Chondrocyte (in vitro differentiated cells): Measurements from ENCODE around the gene PIP5K1B. TPM values are rescaled to one million over a fixed set of nuclear protein-coding genes. Genes with fewer than 3 reads are reported as not detected.
"Not testable (repeated sequence)": the region's sequence is repeated elsewhere in the genome, so short reads cannot be mapped to it uniquely, and the experiment has no call there.

ENCODE experiments used
- DNase-seq: peaks from one replicate; pipeline ENCODE4 v3.0.0; 2021; ENCODE audit warnings: mixed read lengths, low spot score
- H3K27ac Mint-ChIP-seq: one replicate; pipeline ENCODE4 v1.8.0; 2021; ENCODE audit warnings: mild to moderate bottlenecking, moderate library complexity, mixed read lengths; ENCODE audit not compliant: unreplicated experiment
- H3K27me3 Mint-ChIP-seq: 2 replicates; pipeline ENCODE4 v1.8.0; 2021; ENCODE audit warnings: low read depth, mixed read lengths
- H3K36me3 Mint-ChIP-seq: 2 replicates; pipeline ENCODE4 v1.8.0; 2021; ENCODE audit warnings: low read depth, mixed read lengths
- H3K4me1 Mint-ChIP-seq: 2 replicates; pipeline ENCODE4 v1.8.0; 2021; ENCODE audit warnings: low read depth, mild to moderate bottlenecking, mixed read lengths
- H3K4me3 Mint-ChIP-seq: one replicate; pipeline ENCODE4 v1.8.0; 2021; ENCODE audit warnings: mild to moderate bottlenecking, moderate library complexity, mixed read lengths; ENCODE audit not compliant: unreplicated experiment
- H3K9me3 Mint-ChIP-seq: 2 replicates; pipeline ENCODE4 v1.8.0; 2021; ENCODE audit warnings: low read depth, mixed read lengths
- total RNA-seq: library from RNA; stranded (reverse); gene quantifications from 3 replicates; pipeline ENCODE4 v1.2.1, GENCODE V29; 2021
- TF ChIP-seq, protein P1 (sequence below): fragments of 200-600 bp; sonication (generic); IDR thresholded peaks from 2 replicates; pipeline ENCODE4 v1.5.0; 2021; ENCODE audit warnings: antibody characterized with exemption, mild to moderate bottlenecking, moderate library complexity

The PIP5K1B gene
- total RNA-seq, 1 donor from 2014 or later = not detected

GRCh38 chr9:68690088-68690487 is 15.0 kb upstream of the PIP5K1B start:
- no peak overlapping the region for H3K4me3 Mint-ChIP-seq
- H3K27ac Mint-ChIP-seq = no peak overlapping the region
- DNase-seq = no peak
- H3K27me3 Mint-ChIP-seq = peaks cover 5% of the 10 kb centered on the region
- no peaks in the 10 kb centered on the region for H3K9me3 Mint-ChIP-seq
- TF ChIP-seq, protein P1, sequence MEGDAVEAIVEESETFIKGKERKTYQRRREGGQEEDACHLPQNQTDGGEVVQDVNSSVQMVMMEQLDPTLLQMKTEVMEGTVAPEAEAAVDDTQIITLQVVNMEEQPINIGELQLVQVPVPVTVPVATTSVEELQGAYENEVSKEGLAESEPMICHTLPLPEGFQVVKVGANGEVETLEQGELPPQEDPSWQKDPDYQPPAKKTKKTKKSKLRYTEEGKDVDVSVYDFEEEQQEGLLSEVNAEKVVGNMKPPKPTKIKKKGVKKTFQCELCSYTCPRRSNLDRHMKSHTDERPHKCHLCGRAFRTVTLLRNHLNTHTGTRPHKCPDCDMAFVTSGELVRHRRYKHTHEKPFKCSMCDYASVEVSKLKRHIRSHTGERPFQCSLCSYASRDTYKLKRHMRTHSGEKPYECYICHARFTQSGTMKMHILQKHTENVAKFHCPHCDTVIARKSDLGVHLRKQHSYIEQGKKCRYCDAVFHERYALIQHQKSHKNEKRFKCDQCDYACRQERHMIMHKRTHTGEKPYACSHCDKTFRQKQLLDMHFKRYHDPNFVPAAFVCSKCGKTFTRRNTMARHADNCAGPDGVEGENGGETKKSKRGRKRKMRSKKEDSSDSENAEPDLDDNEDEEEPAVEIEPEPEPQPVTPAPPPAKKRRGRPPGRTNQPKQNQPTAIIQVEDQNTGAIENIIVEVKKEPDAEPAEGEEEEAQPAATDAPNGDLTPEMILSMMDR = no peak
- H3K36me3 Mint-ChIP-seq = no peaks in the 10 kb centered on the region
- H3K4me1 Mint-ChIP-seq = no peaks in the 10 kb centered on the region

DNA sequence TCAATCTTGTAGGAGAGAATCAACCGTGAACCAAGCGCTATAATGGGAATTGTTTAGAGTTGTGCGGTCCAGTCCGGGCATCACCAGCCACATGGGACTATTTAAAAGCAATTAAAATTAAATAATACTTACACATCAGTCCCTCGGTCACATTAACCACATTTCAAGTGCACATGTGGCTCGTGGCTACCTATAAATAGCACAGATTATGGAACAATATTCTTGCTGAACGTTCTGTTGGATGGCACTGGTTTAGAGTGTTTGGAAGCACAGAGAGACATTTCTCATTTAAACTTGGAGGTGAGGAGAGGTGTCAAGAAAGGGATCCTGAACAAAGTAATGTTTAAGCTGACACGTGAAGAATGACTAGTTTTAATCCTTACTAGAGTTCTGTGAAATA is 12.5 kb upstream of the PIP5K1B start:
- Mint-ChIP-seq H3K4me1 (no peaks in the 10 kb centered on the region), H3K36me3 (no peaks in the 10 kb centered on the region), H3K27ac (no peak overlapping the region), H3K27me3 (peaks cover 14% of the 10 kb centered on the region), H3K4me3 (no peak overlapping the region), H3K9me3 (peaks cover 8% of the 10 kb centered on the region)
- TF ChIP-seq, protein P1 = no peak
- no peak for DNase-seq

GRCh38 chr9:68694125-68694524 is 10.9 kb upstream of the PIP5K1B start:
- TF ChIP-seq, protein P1 = no peak
- H3K27me3 Mint-ChIP-seq = peaks cover 19% of the 10 kb centered on the region
- no peak overlapping the region for H3K4me3 Mint-ChIP-seq
- H3K4me1 Mint-ChIP-seq = no peaks in the 10 kb centered on the region
- no peak for DNase-seq
- no peak overlapping the region for H3K27ac Mint-ChIP-seq
- H3K36me3 Mint-ChIP-seq = no peaks in the 10 kb centered on the region
- H3K9me3 Mint-ChIP-seq = peaks cover 8% of the 10 kb centered on the region

DNA sequence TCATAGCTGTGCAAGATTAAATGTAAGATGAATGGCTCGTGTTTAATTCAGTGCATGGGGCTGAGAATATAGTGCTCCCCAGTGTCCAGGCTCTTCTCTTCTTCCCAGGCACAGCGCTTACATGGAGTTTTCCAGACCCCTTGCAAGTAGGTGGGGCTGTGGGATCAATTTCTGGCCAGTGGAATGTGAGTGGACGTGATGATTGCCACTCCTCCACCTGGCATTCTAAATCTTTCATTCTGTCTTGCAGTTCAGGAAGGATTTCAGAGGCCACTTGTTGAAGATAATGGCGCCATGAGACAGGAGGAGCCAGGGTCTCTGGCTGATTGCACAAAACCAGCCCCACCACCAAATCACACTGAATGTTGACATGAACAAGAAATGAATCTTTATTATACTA is 7.2 kb upstream of the PIP5K1B start:
- peaks cover 33% of the 10 kb centered on the region for H3K27me3 Mint-ChIP-seq
- TF ChIP-seq, protein P1 = no peak
- no peaks in the 10 kb centered on the region for H3K36me3 Mint-ChIP-seq
- H3K9me3 Mint-ChIP-seq = peaks cover 10% of the 10 kb centered on the region
- H3K27ac Mint-ChIP-seq = no peak overlapping the region
- H3K4me3 Mint-ChIP-seq = no peak overlapping the region
- no peaks in the 10 kb centered on the region for H3K4me1 Mint-ChIP-seq
- DNase-seq = no peak

- Mint-ChIP-seq H3K36me3 (no peaks in the 10 kb centered on the region), H3K27ac (no peak overlapping the region), H3K4me3 (no peak overlapping the region), H3K9me3 (peaks cover 10% of the 10 kb centered on the region), H3K27me3 (peaks cover 43% of the 10 kb centered on the region), H3K4me1 (no peaks in the 10 kb centered on the region)
- no peak for DNase-seq
- TF ChIP-seq, protein P1 = no peak
These were observed 6.0 kb upstream of the PIP5K1B start for GRCh38 chr9:68698943-68699509.

GRCh38 chr9:68699625-68700024 is 5.4 kb upstream of the PIP5K1B start:
- peaks cover 49% of the 10 kb centered on the region for H3K27me3 Mint-ChIP-seq
- H3K36me3 Mint-ChIP-seq = not testable (repeated sequence)

More at GRCh38 chr9:68699625-68700024, 5.4 kb upstream of the PIP5K1B start:
- DNase-seq, H3K27ac Mint-ChIP-seq, H3K4me1 Mint-ChIP-seq, H3K9me3 Mint-ChIP-seq, H3K4me3 Mint-ChIP-seq: not testable (repeated sequence)
